OCI-M2 (cell line): ENCODE data around the gene CCDC73.
"Not testable (repeated sequence)": the region's sequence is repeated elsewhere in the genome, so short reads cannot be mapped to it uniquely, and the experiment has no call there.

Source experiments
- DNase-seq: peaks from one replicate; lab custom pipeline; 2025; ENCODE audit not compliant: unreplicated experiment; lab: John Stamatoyannopoulos, UW

The CCDC73 gene

GRCh38 chr11:32809313-32809712 is 14.9 kb upstream of the CCDC73 start:
- DNase-seq: peak; percentile 50

GRCh38 chr11:32796425-32796824 is 2.0 kb upstream of the CCDC73 start:
- DNase-seq: no peak

GRCh38 chr11:32792948-32793475 is 1.4 kb downstream of the CCDC73 start:
- DNase-seq: peak; percentile 60

- DNase-seq: no peak
Observed at GRCh38 chr11:32792111-32792947, 2.1 kb downstream of the CCDC73 start.

GRCh38 chr11:32790916-32791315 is 3.5 kb downstream of the CCDC73 start:
- no peak for DNase-seq

GRCh38 chr11:32786811-32787210 is 7.7 kb downstream of the CCDC73 start:
- no peak for DNase-seq

GRCh38 chr11:32785262-32785661 is 9.2 kb downstream of the CCDC73 start:
- DNase-seq: no peak

GRCh38 chr11:32781721-32782120 is 12.7 kb downstream of the CCDC73 start:
- no peak for DNase-seq

GRCh38 chr11:32780839-32781238 is 13.6 kb downstream of the CCDC73 start:
- not testable (repeated sequence) for DNase-seq

GRCh38 chr11:32779136-32779535 is 15.3 kb downstream of the CCDC73 start:
- no peak for DNase-seq

GRCh38 chr11:32775908-32776307 is 18.6 kb downstream of the CCDC73 start:
- DNase-seq: no peak

- DNase-seq: no peak
Observed at GRCh38 chr11:32774081-32774480, 20.4 kb downstream of the CCDC73 start.

GRCh38 chr11:32772731-32773130 is 21.7 kb downstream of the CCDC73 start:
- no peak for DNase-seq

GRCh38 chr11:32761774-32762173 is 32.7 kb downstream of the CCDC73 start:
- DNase-seq: not testable (repeated sequence)

GRCh38 chr11:32758291-32758690 is 36.2 kb downstream of the CCDC73 start:
- DNase-seq: no peak

- DNase-seq: not testable (repeated sequence)
Observed at GRCh38 chr11:32753181-32753580, 41.3 kb downstream of the CCDC73 start.

- DNase-seq: no peak
Observed at GRCh38 chr11:32752001-32752400, 42.5 kb downstream of the CCDC73 start.

- no peak for DNase-seq
Observed at GRCh38 chr11:32751381-32751780, 43.1 kb downstream of the CCDC73 start.

GRCh38 chr11:32729976-32730375 is 64.5 kb downstream of the CCDC73 start:
- DNase-seq: no peak

- no peak for DNase-seq
Observed at GRCh38 chr11:32723332-32723731, 71.1 kb downstream of the CCDC73 start.

GRCh38 chr11:32722255-32722654 is 72.2 kb downstream of the CCDC73 start:
- DNase-seq: no peak

GRCh38 chr11:32713496-32713895 is 81.0 kb downstream of the CCDC73 start:
- no peak for DNase-seq

- DNase-seq: not testable (repeated sequence)
Observed at GRCh38 chr11:32708978-32709377, 85.5 kb downstream of the CCDC73 start.
